Hematopoietic multipotent progenitor cell treated with erythropoietin and hydrocortisone succinate and interleukin-3 and kit ligand, for 8 days (in vitro differentiated cells): ENCODE data around the gene ANTKMT.

Experiments
- DNase-seq: peaks from one replicate; pipeline ENCODE4 v3.0.0-alpha.2; 2015

The ANTKMT gene

GRCh38 chr16:720990-721764 is at the start of gene ANTKMT:
Gene ANTKMT, plus strand, starts transcription at chr16:721146. Its CDS starts 129 bp downstream, at chr16:721275.
- peak; percentile 88 for DNase-seq

- DNase-seq: no peak
Observed at GRCh38 chr16:671353-672131, 49.4 kb upstream of the ANTKMT start.

GRCh38 chr16:672371-672770 is 48.6 kb upstream of the ANTKMT start:
- DNase-seq: no peak

- no peak for DNase-seq
Observed at GRCh38 chr16:672851-673250, 48.1 kb upstream of the ANTKMT start.

GRCh38 chr16:673399-673991 is 47.5 kb upstream of the ANTKMT start:
- DNase-seq: no peak

GRCh38 chr16:674214-674881 is 46.6 kb upstream of the ANTKMT start:
- DNase-seq: no peak

GRCh38 chr16:674968-675883 is 45.7 kb upstream of the ANTKMT start, which contains the start of gene RHBDL1:
Gene RHBDL1, plus strand, starts transcription at chr16:675671. Its CDS starts 120 bp downstream, at chr16:675791.
- peak; percentile 22 for DNase-seq

- no peak for DNase-seq
Observed at GRCh38 chr16:675884-676564, 44.9 kb upstream of the ANTKMT start.

- DNase-seq: no peak
Observed at GRCh38 chr16:676565-676902, 44.4 kb upstream of the ANTKMT start.

- DNase-seq: no peak
Observed at GRCh38 chr16:676913-677312, 44.0 kb upstream of the ANTKMT start.

- no peak for DNase-seq
Observed at GRCh38 chr16:677316-678190, 43.4 kb upstream of the ANTKMT start.

GRCh38 chr16:678209-678857 is 42.6 kb upstream of the ANTKMT start:
- DNase-seq: no peak

- peak; percentile 84 for DNase-seq
Observed at GRCh38 chr16:678858-679813, 41.8 kb upstream of the ANTKMT start.

- peak; percentile 84 for DNase-seq
Observed at GRCh38 chr16:679814-680624, 40.9 kb upstream of the ANTKMT start, which contains the start of gene STUB1. Gene STUB1, plus strand, starts transcription at chr16:680410. Its CDS starts 116 bp downstream, at chr16:680526.

GRCh38 chr16:680625-680945 is 40.4 kb upstream of the ANTKMT start:
- DNase-seq: no peak

GRCh38 chr16:680967-681745 is 39.8 kb upstream of the ANTKMT start:
- DNase-seq: peak; percentile 59
